K562 (cell line): ENCODE data around the gene SEC22C. TPM values are rescaled to one million over a fixed set of nuclear protein-coding genes. Genes with fewer than 3 reads are reported as not detected.

ENCODE experiments used
- FOXK1 ChIP-seq: sonication (generic); formaldehyde crosslinking; IDR thresholded peaks from 2 replicates; pipeline ENCODE4 v1.8.0; 2022; ENCODE audit warnings: missing genetic modification reagents, mild to moderate bottlenecking, borderline replicate concordance
- GTF2E2 ChIP-seq: fragments of 200-800 bp; sonication (Bioruptor generic); IDR thresholded peaks from 2 replicates; pipeline ENCODE4 v1.6.1; 2016; ENCODE audit warnings: missing genetic modification characterization, missing compliant biosample characterization
- PBX2 ChIP-seq, 2 experiments: IDR thresholded peaks in 1 of 2; conservative IDR thresholded peaks in 1 of 2; 2 replicates each; pipeline ENCODE4 v1.6.1; 2016; ENCODE audit warnings: low read depth in 2 of 2, mild to moderate bottlenecking in 1 of 2, missing compliant biosample characterization in 1 of 2, missing genetic modification characterization in 1 of 2, moderate library complexity in 1 of 2
- RBBP5 ChIP-seq: fragments of 200-600 bp; sonication (generic); IDR thresholded peaks from 2 replicates; pipeline ENCODE4 v1.6.1; 2012; ENCODE audit warnings: borderline replicate concordance, mild to moderate bottlenecking, low read length, control low read depth, inconsistent platforms; ENCODE audit not compliant: insufficient read depth, poor library complexity, severe bottlenecking
- SIRT6 ChIP-seq: IDR thresholded peaks from one replicate; pipeline ENCODE4 v1.6.1; 2012; ENCODE audit warnings: low read depth, mild to moderate bottlenecking, control low read depth, inconsistent platforms, low read length, moderate library complexity
- SRSF1 ChIP-seq: fragments of 200-400 bp; formaldehyde crosslinking; IDR thresholded peaks from 2 replicates; pipeline ENCODE4 v1.6.1; 2017; ENCODE audit warnings: mild to moderate bottlenecking, low read depth, low read length, moderate library complexity
- ZBTB40 ChIP-seq, 2 experiments: fragments of 450-650 bp in 1 of 2; sonication (generic) in 1 of 2; formaldehyde crosslinking in 1 of 2; IDR thresholded peaks; 2 replicates each; pipeline versions ENCODE4 v1.7.1 to v1.9.0; 2016 to 2022; ENCODE audit warnings: inconsistent platforms in 1 of 2, mild to moderate bottlenecking in 1 of 2, missing genetic modification reagents in 1 of 2
- ZBTB8A ChIP-seq: fragments of 450-650 bp; IDR thresholded peaks from 2 replicates; pipeline ENCODE4 v1.6.1; 2018; ENCODE audit warnings: mild to moderate bottlenecking, moderate library complexity; ENCODE audit not compliant: partially characterized antibody
- ZKSCAN8 ChIP-seq: fragments of 200-800 bp; sonication (Bioruptor generic); IDR thresholded peaks from 2 replicates; pipeline ENCODE4 v1.6.1; 2016; ENCODE audit warnings: missing genetic modification characterization, missing compliant biosample characterization
- ZNF280B ChIP-seq: fragments of 250-450 bp; sonication (Bioruptor Pico); IDR thresholded peaks from 2 replicates; pipeline ENCODE4 v1.5.1; 2021; ENCODE audit warnings: mild to moderate bottlenecking
- ZNF347 ChIP-seq: fragments of 450-650 bp; formaldehyde crosslinking; IDR thresholded peaks from 2 replicates; pipeline ENCODE4 v1.4.0; 2020; ENCODE audit warnings: low read depth, mild to moderate bottlenecking, moderate library complexity
- ZNF354B ChIP-seq: fragments of 250-450 bp; sonication (Bioruptor Pico); IDR thresholded peaks from 2 replicates; pipeline ENCODE4 v1.4.0; 2020
- ZNF41 ChIP-seq: fragments of 250-450 bp; sonication (Bioruptor Pico); conservative IDR thresholded peaks from 2 replicates; pipeline ENCODE4 v1.4.0; 2020; ENCODE audit warnings: mild to moderate bottlenecking
- polyA plus RNA-seq, 8 experiments: library from polyadenylated mRNA; depleted of rRNA in 4 of 8; stranded (reverse) in 5 of 8; unstranded in 3 of 8; fragments of >200 nt; fragmentation: Nextera tagmentation in 2 of 8; fragmentation: Illumina TruSeq in 1 of 8; extraction: Ambion mirVana in 2 of 8; extraction: Trizol in 1 of 8; gene quantifications; 2 replicates each; pipeline versions ENCODE4 v1.2.1 to v1.2.3, GENCODE V29; 2011 to 2014; ENCODE audit warnings: inconsistent platforms in 1 of 8, missing spikeins in 1 of 8
- total RNA-seq, 7 experiments: library from RNA; depleted of rRNA in 6 of 7; stranded (reverse); fragments of >200 nt in 6 of 7; fragmentation: Illumina TruSeq in 2 of 7; extraction: Trizol in 2 of 7; gene quantifications; 2 replicates each; pipeline versions ENCODE4 v1.2.1 to v1.2.3, GENCODE V29; 2011 to 2021; ENCODE audit warnings: low replicate concordance in 1 of 7

Gene SEC22C
- total and polyA plus RNA-seq, 9 of the 15 experiments (the other 6 are each of a cell fraction or from before 2014, with no cell fraction given) = 35.6 to 68.4 (median 50.7) TPM

DNA sequence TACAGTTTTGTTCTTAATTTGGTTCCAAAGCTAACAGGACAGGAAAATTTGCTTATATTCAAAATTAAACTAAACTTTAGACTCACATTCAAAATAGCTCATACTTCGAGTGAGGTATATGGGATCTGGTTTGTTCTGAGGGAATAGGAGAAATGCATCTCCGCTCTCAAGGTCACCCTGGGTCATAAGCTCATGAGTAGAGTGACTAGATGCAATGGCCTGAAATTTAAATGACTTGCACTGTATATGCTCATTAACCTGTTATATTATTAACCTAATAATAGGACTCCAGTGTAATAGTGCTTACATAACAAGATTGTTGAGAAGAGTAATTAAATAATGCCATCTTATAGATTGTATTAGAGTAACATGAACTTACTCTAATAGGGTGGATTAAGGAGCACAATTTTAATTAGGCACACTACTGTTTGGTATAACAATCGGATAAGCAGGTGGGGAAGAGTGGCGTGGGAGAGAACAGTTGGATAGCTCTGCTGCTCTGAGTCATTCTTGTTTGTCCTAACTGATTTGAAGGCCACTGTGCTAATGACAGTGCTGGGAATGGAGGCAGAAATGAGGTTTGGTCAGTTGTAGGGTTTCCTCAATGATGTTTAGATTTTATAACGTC is 23.9 kb upstream of the SEC22C start (continued):
- TF ChIP-seq ZNF280B (CRISPR knock-in tag) (no peak), ZNF347 (CRISPR knock-in tag) (no peak), SRSF1 (no peak), ZBTB8A (no peak), PBX2 (CRISPR knock-in tag; IDR thresholded peaks at IDR 0.05; ENCODE audit: low read depth) (no peak), PBX2 (tag; conservative IDR thresholded peaks at IDR 0.05; ENCODE audit: low read depth) (peak; percentile 40; the same call in 1 of the 2 replicates), SIRT6 (no peak), ZNF41 (no peak), RBBP5 (no peak), GTF2E2 (tag) (no peak), ZBTB40 (IDR thresholded peaks at IDR 0.05) (no peak), ZBTB40 (CRISPR knock-in tag; IDR thresholded peaks at IDR 0.05) (no peak), ZNF354B (CRISPR knock-in tag) (no peak), ZKSCAN8 (CRISPR knock-in tag) (no peak), FOXK1 (CRISPR knock-in tag) (no peak)
